LNCAP (cell line): ENCODE results near the gene STAT1.

Experiments used
- CTCF ChIP-seq: fragments of 450-650 bp; IDR thresholded peaks from 2 replicates; pipeline ENCODE4 v1.5.1; 2017; ENCODE audit warnings: mild to moderate bottlenecking

The STAT1 gene

GRCh38 chr2:190930411-190930810, 83.6 kb downstream of the STAT1 start:
- no peak for TF ChIP-seq CTCF

GRCh38 chr2:190929919-190930318, 84.1 kb downstream of the STAT1 start:
- TF ChIP-seq CTCF, result no peak

GRCh38 chr2:190927301-190927700, 86.7 kb downstream of the STAT1 start:
- TF ChIP-seq CTCF, result no peak

GRCh38 chr2:190922376-190922775, 91.6 kb downstream of the STAT1 start:
- no peak for TF ChIP-seq CTCF

GRCh38 chr2:190920085-190920484, 93.9 kb downstream of the STAT1 start:
- no peak for TF ChIP-seq CTCF
